Gastrocnemius medialis (tissue), 4 donors: ENCODE data around the gene CASZ1. TPM values are rescaled to one million over a fixed set of nuclear protein-coding genes. Genes with fewer than 3 reads are reported as not detected.
A peak's percentile ranks its signal among the peaks of the same experiment; 100 is the strongest.

Experiments
- ATAC-seq, 2 donors: fragments of 150-250 bp; one replicate each; pipeline ENCODE4 v1.9.1; 2016
- DNase-seq, 2 donors: peaks; one replicate each; pipeline ENCODE4 v3.0.0-alpha.2; 2019
- H3K27ac ChIP-seq, 4 donors: fragments of 200-600 bp; sonication (generic); 1 replicate in 1 of 4; 2 replicates in 3 of 4; pipeline ENCODE4 v1.5.1; 2016 to 2018; ENCODE audit warnings: mild to moderate bottlenecking in 2 of 4, moderate library complexity in 1 of 4
- H3K27me3 ChIP-seq, 3 donors: fragments of 200-600 bp; sonication (generic) in 2 of 3; 1 replicate in 1 of 3; 2 replicates in 2 of 3; pipeline versions ENCODE4 v1.5.1 to v1.6.0; 2016 to 2019; ENCODE audit warnings: mild to moderate bottlenecking in 1 of 3, moderate library complexity in 1 of 3
- H3K36me3 ChIP-seq, 2 donors: fragments of 200-600 bp; sonication (generic) in 1 of 2; one replicate each; pipeline ENCODE4 v1.5.1; 2017 to 2018
- H3K4me1 ChIP-seq, 2 donors: fragments of 200-600 bp; sonication (generic) in 1 of 2; one replicate each; pipeline ENCODE4 v1.5.1; 2016 to 2017; ENCODE audit warnings: mild to moderate bottlenecking in 2 of 2
- H3K4me3 ChIP-seq, 4 donors: fragments of 200-600 bp; sonication (generic) in 3 of 4; 1 replicate in 1 of 4; 2 replicates in 3 of 4; pipeline ENCODE4 v1.5.1; 2016 to 2019; ENCODE audit warnings: mild to moderate bottlenecking in 2 of 4
- H3K9me3 ChIP-seq, 3 donors: fragments of 200-600 bp; sonication (generic) in 2 of 3; 1 replicate in 1 of 3; 2 replicates in 2 of 3; pipeline ENCODE4 v1.5.1; 2016 to 2019
- POLR2A ChIP-seq, 2 donors: fragments of 450-650 bp; IDR thresholded peaks; one replicate each; pipeline ENCODE4 v1.6.1; 2017; ENCODE audit warnings: antibody characterized with exemption in 2 of 2, mild to moderate bottlenecking in 2 of 2, moderate library complexity in 2 of 2
- in situ Hi-C, 4 donors: fragments of 200-750 bp; cut with MboI; loops; one replicate each; pipeline versions ENCODE4 v1.15.0 to v1.8.0; 2017; ENCODE audit warnings: low sequenced_read_pairs in 4 of 4
- intact Hi-C: fragments of 100-400 bp; cut with DNase I; formaldehyde crosslinking; loops from one replicate; pipeline ENCODE4 v1.15.1; 2023; ENCODE audit warnings: low total_unique reads
- total RNA-seq, 4 donors: library from RNA; depleted of rRNA; stranded (reverse); fragments of >200 nt; gene quantifications; one replicate each; pipeline versions ENCODE4 v1.1.0 to v1.2.3, GENCODE V29; 2016
- TF ChIP-seq, protein P1 (sequence below), 5 experiments: fragments of 450-650 bp in 3 of 5; fragments of 200-600 bp in 2 of 5; sonication (generic) in 2 of 5; IDR thresholded peaks in 4 of 5; conservative IDR thresholded peaks in 1 of 5; 1 replicate in 4 of 5; 2 replicates in 1 of 5; pipeline ENCODE4 v1.5.1; 2016 to 2019; ENCODE audit warnings: antibody characterized with exemption in 5 of 5, mild to moderate bottlenecking in 3 of 5, moderate library complexity in 3 of 5

CASZ1 gene
- total RNA-seq, 4 donors from 2014 or later = 19.1 to 121 (median 80.6) TPM

DNA sequence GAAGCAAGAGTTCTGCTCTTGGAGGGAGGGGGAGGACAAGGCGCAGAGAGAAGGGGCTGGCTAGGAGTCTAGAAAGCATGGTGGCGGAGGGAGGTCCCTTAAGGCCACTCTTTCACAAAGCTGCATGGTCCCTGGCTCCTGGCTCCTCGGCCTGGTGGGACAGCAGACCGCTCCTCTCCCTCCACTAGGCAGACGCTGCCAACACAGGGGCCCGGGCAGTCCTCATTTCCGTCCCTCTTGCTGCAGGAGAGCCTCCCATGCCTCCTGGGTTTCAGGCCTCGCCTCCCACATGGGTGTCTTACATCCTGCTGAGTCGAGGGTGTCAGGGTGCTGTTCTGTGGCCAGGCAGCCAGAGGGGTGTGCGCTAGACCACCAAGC lies 108.0 kb downstream of the CASZ1 start:
- no peak for TF ChIP-seq POLR2A (IDR thresholded peaks at IDR 0.05)
- TF ChIP-seq, protein P1, sequence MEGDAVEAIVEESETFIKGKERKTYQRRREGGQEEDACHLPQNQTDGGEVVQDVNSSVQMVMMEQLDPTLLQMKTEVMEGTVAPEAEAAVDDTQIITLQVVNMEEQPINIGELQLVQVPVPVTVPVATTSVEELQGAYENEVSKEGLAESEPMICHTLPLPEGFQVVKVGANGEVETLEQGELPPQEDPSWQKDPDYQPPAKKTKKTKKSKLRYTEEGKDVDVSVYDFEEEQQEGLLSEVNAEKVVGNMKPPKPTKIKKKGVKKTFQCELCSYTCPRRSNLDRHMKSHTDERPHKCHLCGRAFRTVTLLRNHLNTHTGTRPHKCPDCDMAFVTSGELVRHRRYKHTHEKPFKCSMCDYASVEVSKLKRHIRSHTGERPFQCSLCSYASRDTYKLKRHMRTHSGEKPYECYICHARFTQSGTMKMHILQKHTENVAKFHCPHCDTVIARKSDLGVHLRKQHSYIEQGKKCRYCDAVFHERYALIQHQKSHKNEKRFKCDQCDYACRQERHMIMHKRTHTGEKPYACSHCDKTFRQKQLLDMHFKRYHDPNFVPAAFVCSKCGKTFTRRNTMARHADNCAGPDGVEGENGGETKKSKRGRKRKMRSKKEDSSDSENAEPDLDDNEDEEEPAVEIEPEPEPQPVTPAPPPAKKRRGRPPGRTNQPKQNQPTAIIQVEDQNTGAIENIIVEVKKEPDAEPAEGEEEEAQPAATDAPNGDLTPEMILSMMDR (IDR thresholded peaks at IDR 0.05 in 4 of 5, conservative IDR thresholded peaks at IDR 0.05 in 1 of 5) = no peak
- in situ Hi-C loops (loop anchor here in 3 of 4 donors (10.0 to 25.0 kb wide), 2 partner anchors 99 to 106 kb away; partner anchors contain the start of gene CASZ1 (in 3 of the 3)), intact Hi-C loops (no loop called here)
- ATAC-seq = no peak
- DNase-seq = no peak
- H3K36me3 ChIP-seq = no peaks in the 10 kb centered on the region
- no peak overlapping the region for H3K4me3 ChIP-seq
- no peaks in the 10 kb centered on the region for H3K27me3 ChIP-seq
- H3K9me3 ChIP-seq = no peaks in the 10 kb centered on the region
- H3K27ac ChIP-seq = peak overlapping the region; percentile 2 to 81 (median 74)
- peaks cover 94 to 98% of the 10 kb centered on the region in 2 donors for H3K4me1 ChIP-seq

DNA sequence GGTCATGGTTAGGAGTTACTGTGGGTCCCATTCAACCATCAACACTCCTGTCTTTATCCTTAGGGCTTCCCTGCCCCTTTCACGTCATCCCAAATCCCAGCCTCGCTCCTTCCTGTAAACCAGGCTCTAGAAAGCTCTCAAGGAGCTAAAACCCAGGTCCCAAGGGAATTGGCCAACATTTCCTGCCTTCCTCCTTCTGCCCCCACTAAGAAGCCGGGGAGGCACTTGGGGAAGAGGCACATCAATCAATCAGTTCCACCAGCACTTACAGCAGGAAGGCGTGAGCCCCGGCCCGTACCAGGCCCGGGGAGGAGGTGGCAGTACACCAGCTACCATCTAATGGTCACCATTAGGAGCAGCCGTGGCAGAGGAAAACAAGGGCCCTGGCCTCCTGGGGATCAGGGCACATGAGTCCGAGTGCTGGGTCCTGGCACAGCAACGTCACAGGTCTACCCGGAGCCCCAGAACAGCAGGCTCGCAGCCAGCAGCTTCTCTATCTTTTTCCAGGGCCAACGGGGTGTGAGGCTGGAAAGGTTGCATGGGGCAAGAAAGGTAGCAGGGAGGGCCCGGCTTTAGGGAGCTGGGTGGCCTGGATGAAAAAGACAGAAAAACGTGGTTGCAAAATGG lies 108.6 kb downstream of the CASZ1 start:
- no peaks in the 10 kb centered on the region for H3K36me3 ChIP-seq
- intact Hi-C loops (no loop called here), in situ Hi-C loops (loop anchor here in 3 of 4 donors (10.0 to 25.0 kb wide), 2 partner anchors 99 to 107 kb away; partner anchors contain the start of gene CASZ1 (in 3 of the 3))
- no peaks in the 10 kb centered on the region for H3K9me3 ChIP-seq
- TF ChIP-seq, protein P1 (IDR thresholded peaks at IDR 0.05 in 4 of 5, conservative IDR thresholded peaks at IDR 0.05 in 1 of 5) = no peak
- no peak for TF ChIP-seq POLR2A (IDR thresholded peaks at IDR 0.05)
- ATAC-seq = no peak
- peak overlapping the region; percentile 71 to 81 (median 74) for H3K27ac ChIP-seq
- DNase-seq = no peak
- H3K4me1 ChIP-seq = peaks cover 94 to 98% of the 10 kb centered on the region in 2 donors
- no peaks in the 10 kb centered on the region for H3K27me3 ChIP-seq
- H3K4me3 ChIP-seq = no peak overlapping the region

DNA sequence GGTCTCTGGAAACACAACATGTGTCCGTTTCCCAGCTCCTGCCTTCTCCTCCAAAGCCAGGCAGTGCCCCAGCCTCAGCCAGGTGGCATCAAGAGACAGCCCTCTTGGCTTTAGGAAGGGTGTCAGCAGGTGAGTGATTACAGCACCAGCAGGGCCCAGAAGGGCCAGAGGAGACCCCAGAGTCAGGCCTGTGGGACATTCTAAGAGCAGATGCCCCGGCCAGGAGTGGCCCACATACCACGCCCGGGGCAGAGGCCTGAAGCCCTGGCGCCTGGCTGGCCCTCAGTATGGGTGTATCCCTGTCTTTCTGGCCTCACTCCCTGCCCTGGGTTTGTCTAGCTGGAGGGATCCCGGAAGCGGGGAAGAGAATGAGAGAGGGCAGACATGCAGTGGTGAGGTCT lies 109.2 kb downstream of the CASZ1 start:
- H3K36me3 ChIP-seq = no peaks in the 10 kb centered on the region
- H3K27me3 ChIP-seq = no peaks in the 10 kb centered on the region
- no peak overlapping the region for H3K4me3 ChIP-seq
- peak in 1 of 2 donors; percentile 58 for DNase-seq
- no peak for TF ChIP-seq POLR2A (IDR thresholded peaks at IDR 0.05)
- TF ChIP-seq, protein P1 (IDR thresholded peaks at IDR 0.05 in 4 of 5, conservative IDR thresholded peaks at IDR 0.05 in 1 of 5) = no peak
- no peaks in the 10 kb centered on the region for H3K9me3 ChIP-seq
- peak overlapping the region; percentile 71 to 81 (median 74) for H3K27ac ChIP-seq
- peaks cover 96 to 98% of the 10 kb centered on the region in 2 donors for H3K4me1 ChIP-seq
- intact Hi-C loops = no loop called here
- ATAC-seq = peak in 1 of 2 donors; percentile 35
- in situ Hi-C loops = loop anchor here in 3 of 4 donors (10.0 to 25.0 kb wide), 2 partner anchors 100 to 108 kb away; partner anchors contain the start of gene CASZ1 (in 3 of the 3)

DNA sequence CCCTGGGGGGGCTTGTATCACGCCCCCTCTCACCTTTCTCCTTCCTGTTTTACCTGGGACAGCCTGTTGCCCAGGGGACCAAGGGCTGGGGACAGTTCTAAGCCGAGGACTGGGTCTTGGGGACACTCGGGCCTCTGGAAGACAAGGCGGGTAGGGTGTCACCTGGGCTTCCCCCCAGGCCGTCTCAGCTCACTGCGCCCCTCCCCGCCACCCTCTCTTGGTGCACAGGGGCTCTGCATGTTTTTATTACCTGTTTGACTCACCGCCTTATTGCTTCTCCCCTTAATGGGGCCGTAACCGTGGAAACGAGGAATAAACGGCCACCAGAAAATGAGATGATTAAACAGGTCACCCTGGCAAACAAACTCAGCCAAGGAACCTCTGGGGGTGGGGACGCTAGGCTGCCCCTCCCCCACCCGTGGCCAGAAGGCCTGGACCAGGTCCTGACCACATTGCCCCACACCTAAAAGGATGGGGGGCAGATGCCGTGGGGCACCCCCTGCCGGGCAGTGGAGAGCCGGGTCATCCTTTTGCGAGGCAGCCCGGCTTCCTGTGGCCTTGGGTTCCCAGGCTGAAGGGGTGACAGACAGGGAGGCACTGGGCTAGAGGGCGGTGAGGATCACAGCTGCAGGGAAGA lies 109.9 kb downstream of the CASZ1 start:
- in situ Hi-C loops = loop anchor here in 3 of 4 donors (10.0 to 25.0 kb wide), 2 partner anchors 101 to 108 kb away; partner anchors contain the start of gene CASZ1 (in 3 of the 3)
- Histone ChIP-seq H3K4me3 (no peak overlapping the region), H3K27me3 (no peaks in the 10 kb centered on the region), H3K4me1 (peaks cover 96 to 98% of the 10 kb centered on the region in 2 donors), H3K36me3 (no peaks in the 10 kb centered on the region), H3K27ac (peak overlapping the region; percentile 71 to 81 (median 74)), H3K9me3 (no peaks in the 10 kb centered on the region)
- ATAC-seq = no peak
- no peak for DNase-seq
- intact Hi-C loops = no loop called here
- TF ChIP-seq POLR2A (IDR thresholded peaks at IDR 0.05) = no peak
- TF ChIP-seq, protein P1 (IDR thresholded peaks at IDR 0.05 in 4 of 5, conservative IDR thresholded peaks at IDR 0.05 in 1 of 5) = no peak
